ENCODE measurements around the gene TSPAN5.

Gene TSPAN5

GRCh38 chr4:98672583-98673287, 14.3 kb upstream of the TSPAN5 start:
- no peak for DNase-seq

GRCh38 chr4:98671131-98671530, 12.7 kb upstream of the TSPAN5 start:
- DNase-seq = no peak

DNA sequence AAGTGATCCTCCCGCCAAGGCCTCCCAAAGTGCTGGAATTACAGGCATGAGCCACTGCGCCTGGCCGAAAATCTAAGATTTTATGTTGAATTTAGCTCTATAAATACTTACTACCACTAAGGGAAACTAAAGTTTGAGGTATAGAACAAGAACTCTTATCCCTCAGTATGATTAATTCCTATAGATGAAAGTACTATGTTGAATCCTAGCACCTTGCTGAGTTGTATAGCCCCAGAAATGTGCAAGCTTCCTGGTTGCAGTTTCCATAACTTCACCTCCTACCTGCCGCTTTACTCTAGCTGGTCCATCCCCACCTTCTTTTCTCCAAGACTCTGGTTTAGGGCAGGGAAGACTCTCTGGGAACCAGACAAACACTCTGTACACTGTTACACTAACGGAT, 11.8 kb upstream of the TSPAN5 start:
- DNase-seq = no peak

DNA sequence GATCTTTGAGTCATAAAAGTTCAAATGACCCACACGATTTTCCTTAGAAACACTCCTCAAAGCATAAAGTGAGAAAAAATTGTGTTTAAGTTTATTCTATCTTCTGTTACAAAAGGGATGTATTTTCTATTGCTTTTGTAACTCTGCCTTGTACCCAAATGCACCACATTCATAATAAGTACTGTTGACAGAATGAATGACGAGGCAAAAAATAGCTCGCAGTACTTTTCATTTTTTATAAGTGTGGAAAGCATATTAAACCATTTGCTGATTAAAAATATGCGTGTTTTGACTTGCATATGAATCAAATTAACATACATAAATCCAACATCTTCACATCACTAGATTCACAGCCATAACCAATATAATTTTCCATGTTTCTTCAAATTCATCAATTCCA, 11.2 kb upstream of the TSPAN5 start:
- no peak for DNase-seq

- DNase-seq = no peak
Measured at GRCh38 chr4:98664959-98665358, 6.5 kb upstream of the TSPAN5 start.

DNA sequence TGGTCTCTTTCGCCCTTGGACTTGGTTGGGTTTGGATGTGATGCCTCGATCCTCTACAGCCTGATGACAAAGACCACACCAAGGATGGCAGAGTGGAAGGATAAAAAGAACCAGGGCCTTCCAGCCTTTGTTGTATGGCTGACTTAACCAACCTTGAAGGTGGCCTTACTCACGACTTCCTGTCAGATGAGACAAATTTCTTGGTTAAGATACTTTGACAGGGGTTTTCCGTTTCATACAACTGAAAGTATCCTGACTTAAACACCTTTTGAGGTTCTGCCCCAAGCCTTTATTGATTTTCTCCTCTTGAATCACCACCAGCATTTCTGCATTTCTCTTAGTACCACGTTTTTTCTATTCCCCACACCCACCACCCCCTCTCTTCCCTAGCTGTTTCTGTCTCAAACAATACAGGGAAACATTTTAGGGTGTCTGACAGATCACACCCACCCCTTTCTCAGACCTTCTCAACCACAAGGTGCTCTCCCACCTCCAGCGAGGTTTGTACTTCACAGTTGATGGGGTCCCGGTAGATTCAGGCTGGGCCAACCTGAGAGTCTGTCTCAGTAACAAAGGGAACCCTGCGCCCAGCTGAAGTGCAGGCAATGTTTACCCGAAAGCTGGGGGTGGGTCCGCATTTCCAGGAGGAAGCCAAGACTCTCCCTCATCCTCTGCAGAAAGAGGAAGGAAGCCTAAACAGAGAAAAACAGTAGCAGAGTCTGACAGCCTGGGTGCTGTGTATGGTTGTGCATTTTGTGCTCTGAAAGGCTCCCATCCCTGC, 5.0 kb upstream of the TSPAN5 start:
- DNase-seq = no peak

DNA sequence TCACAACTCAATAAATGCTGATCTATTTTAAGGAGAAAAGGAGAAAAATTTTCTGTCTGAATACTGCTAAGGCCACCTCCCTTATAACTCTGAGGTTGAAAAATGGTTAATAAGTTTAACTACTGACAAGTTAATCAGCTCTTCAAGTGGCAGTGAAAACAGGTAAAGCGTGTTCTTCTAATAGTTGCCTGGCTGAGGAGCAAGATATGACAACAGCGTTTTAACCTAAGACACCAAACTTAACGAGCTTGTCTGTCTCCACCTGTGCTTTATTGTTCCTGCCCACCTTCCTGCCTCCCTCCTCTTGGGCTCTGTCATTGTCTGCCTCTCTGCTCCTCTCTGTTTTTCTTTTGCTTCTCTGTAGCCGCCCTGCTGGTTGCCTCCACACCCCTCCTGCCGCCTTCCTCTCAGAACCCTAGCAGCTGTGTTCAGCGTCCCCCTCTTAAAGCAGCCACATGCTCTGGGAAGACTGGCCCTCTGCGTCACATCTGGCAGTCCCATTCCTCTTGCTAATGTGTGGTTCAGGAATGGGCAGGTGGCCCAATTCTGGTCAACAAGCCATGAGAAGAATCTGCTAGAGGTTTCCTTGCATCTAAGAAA, 4.3 kb upstream of the TSPAN5 start:
- no peak for DNase-seq

DNA sequence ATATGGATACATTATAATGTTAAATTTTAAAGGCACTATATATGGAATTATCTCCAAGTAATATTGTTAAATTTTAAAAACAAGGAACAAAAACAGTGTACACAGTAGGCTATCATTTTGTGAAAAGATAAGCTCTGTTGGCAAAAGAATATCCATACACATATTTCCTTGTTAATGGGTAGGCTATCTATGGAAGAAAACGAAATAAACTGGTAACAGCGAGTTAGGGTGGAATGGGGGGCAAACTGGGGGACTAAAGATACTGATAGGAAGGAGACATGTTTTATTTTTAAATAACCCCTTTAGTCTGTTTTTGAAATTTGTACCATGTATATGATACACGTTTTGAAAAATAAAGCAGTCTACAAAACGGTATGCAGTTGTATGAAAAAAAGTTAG, 3.6 kb upstream of the TSPAN5 start:
- DNase-seq = no peak

- DNase-seq = peak; percentile 38
Measured at GRCh38 chr4:98661371-98662054, 3.1 kb upstream of the TSPAN5 start.

- no peak for DNase-seq
Measured at GRCh38 chr4:98659741-98660462, 1.5 kb upstream of the TSPAN5 start.

- no peak for DNase-seq
Measured at GRCh38 chr4:98659106-98659592, 738 bp upstream of the TSPAN5 start.

DNA sequence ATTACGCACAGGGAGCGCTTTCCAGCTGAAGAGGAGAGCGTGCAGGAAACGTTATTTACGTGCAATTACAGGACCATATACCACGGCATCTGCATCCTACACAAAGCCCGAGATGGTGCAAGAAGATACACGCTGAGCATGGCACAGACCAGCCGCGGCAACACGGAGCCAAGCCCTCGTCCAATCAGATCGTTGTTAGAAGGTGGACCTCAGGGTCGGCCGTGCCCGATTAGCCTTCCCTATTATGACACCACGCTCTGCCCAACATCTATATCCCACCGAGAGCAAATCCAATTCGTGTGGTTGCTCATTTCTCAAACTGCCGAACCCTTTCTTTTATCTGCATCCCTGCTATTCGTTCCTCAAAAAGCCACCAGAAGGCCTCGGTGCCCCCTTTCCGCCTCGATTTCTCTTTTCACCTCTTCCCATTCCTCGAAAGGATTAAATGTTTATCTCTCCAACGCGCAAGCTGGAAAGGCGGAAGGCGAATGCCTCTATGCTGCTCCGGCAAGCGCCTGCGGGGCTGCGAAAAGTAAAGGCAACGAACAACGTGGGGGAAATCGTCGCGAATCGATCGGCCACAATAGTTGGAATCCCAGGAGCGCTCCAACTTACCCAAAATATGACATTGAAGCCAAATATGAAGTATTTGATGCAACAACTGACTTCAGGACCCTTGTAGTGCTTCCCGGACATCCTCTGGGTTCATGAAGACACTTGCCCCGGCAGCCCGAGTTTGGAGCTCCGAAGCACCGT, 702 bp downstream of the TSPAN5 start:
- peak; percentile 89 for DNase-seq

DNA sequence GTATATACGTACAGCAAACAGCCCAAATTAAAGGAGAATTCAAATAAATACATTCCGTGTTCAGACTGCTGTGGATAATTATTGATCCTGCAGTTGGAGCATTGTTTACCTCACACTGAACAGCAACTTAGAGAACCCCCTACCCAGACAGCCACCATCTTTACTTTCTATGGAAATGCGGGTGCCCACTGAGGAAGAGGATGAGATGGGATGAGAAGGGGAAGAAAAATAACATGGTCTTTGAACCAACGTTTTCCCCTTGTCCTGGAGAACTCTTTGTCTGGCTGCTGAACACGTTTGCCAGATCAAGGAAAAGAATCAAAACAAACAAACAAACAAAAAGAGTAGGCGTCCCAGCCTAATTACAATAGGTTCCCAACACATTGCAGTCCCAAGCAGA, 1.5 kb downstream of the TSPAN5 start:
- peak; percentile 57 for DNase-seq

DNA sequence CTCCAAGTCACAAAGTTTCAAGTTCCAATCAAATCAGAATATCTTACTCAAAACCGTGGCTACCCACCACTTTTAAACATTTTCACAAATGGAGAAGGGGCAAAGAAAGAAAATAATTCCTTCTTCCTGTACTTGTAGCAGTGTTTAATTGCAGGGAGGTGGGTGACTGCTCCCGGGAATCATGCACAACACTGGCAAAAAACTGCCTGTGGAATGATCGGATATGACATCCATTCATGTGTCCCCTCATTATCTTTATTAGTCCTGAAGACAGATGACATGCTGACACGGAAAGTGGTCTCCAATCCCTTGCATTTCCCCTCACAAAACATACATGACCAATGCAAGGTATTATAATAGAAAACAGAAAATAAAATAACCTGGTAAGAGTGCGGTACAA, 2.0 kb downstream of the TSPAN5 start:
- DNase-seq = no peak

GRCh38 chr4:98653890-98654867, 4.2 kb downstream of the TSPAN5 start:
- no peak for DNase-seq

DNA sequence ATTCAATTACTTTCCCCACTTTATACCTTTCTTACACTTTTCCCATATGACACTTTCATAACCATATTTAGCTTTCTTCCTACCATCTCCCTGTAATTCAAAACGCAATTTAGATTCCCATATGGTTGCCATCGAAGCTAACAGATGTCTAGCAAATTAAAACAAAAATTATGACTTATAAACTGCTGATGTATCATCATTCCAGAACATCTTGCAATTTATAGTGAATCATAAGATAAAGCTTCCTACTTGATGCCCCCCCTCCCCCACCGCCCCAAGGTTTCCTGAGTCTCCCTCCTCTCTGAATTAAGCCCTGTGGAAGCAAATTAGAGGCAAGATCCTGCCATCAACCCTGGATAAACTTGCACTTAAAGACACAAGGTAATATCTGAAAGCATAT, 5.4 kb downstream of the TSPAN5 start:
- DNase-seq = no peak

DNA sequence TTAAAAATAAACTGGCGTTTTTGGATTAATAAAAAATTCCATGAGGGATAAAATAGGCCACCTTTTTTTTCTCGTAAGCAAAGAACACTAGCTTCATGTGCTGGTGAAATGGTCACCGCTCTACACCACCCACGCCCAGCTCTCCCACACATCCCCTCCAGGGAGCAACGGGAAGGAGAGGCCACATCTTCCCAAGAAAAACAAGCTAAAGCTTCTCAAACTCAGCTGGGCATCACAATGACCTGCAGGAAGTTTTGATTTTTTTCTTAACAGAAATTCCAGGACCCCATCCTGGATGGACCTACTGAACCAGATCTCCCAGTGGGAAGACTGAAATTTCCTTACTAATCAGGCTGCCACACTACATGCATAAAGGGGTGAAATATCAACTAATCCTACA, 9.8 kb downstream of the TSPAN5 start:
- DNase-seq = no peak

- DNase-seq = no peak
Measured at GRCh38 chr4:98646422-98646821, 12.0 kb downstream of the TSPAN5 start.

DNA sequence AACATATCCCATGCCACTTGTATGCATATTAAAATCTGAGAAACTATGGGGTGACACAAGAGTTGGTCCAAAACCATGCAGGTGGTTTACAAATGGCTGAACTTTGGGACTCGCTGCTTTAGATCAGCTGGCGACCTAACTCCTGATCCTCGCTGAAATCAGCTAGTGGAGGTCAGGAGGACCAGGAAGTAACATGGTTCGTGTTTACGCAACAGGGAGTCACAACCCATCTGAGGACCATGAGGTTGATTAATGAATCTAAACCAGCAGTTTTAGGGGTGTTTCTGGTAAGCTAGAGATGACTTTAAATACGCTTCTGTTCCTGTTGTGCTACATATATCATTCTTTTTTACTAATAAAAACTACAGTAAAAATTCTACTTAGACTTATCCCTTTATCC, 12.9 kb downstream of the TSPAN5 start:
- DNase-seq = no peak

DNA sequence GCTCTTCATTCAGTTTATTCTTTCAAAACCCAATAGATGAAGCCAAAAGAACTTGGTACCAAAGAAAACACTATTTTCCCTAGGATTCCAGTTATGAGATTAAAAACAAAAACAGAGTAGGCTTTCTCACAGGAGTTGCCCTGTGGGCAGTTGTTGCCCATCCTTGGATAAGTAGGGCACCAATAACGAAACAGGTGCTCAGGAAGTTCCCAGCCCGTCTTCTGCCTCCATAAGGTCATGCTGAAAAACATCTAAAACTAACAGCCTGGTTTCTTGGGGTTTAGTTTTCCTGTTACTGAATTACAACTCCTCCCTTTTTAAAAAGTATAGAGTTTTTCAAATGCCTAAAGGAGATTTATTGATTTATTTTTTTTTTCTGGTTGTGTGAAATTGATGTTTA, 14.7 kb downstream of the TSPAN5 start:
- DNase-seq = no peak

DNA sequence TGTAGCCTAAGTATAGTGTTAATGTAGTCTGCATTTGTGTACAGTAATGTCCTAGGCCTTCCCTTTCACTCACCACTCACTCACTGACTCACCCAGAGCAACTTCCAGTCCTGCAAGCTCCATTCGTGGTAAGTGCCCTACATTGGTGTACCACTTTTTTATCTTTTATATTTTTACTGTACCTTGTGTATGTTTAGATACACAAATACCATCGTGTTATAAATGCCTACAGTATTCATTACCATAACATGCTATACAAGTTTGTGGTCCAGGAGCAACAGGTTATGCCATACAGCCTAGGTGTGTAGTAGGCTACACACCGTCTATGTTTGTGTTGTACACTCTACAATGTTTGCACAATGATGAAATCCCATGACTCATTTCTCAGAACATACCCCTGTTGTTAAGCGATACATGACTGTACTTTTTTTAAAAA, 15.4 kb downstream of the TSPAN5 start:
- DNase-seq = no peak

Data from eye (tissue), 1 donor.